H9 (cell line): ENCODE results near the gene MRPL37. TPM values are rescaled to one million over a fixed set of nuclear protein-coding genes. Genes with fewer than 3 reads are reported as not detected.

Source experiments
- DNase-seq: peaks from one replicate; pipeline ENCODE4 v3.0.0-alpha.2; 2017
- H2AFZ ChIP-seq: one replicate; pipeline ENCODE4 v1.6.1; 2013; ENCODE audit warnings: mild to moderate bottlenecking, low read length, control low read depth, moderate library complexity
- H2AK5ac ChIP-seq: 2 replicates; pipeline ENCODE4 v1.6.1; 2013; ENCODE audit warnings: low read length, control low read depth, mixed read lengths; ENCODE audit not compliant: insufficient read length
- H2BK120ac ChIP-seq: one replicate; pipeline ENCODE4 v1.6.1; 2013; ENCODE audit warnings: low read depth, mild to moderate bottlenecking, low read length, control low read depth, inconsistent platforms; ENCODE audit not compliant: poor library complexity, severe bottlenecking
- H2BK12ac ChIP-seq: 2 replicates; pipeline ENCODE4 v1.6.1; 2013; ENCODE audit warnings: low read length, control low read depth, mixed read lengths, low read depth; ENCODE audit not compliant: insufficient read length
- H2BK15ac ChIP-seq: 2 replicates; pipeline ENCODE4 v1.6.1; 2013; ENCODE audit warnings: low read depth, low read length, control low read depth
- H2BK20ac ChIP-seq: one replicate; pipeline ENCODE4 v1.6.1; 2013; ENCODE audit warnings: low read depth, mild to moderate bottlenecking, low read length, control low read depth, inconsistent platforms; ENCODE audit not compliant: poor library complexity, severe bottlenecking
- H2BK5ac ChIP-seq: 2 replicates; pipeline ENCODE4 v1.6.1; 2013; ENCODE audit warnings: low read length, control low read depth, mixed read lengths; ENCODE audit not compliant: insufficient read length
- H3K14ac ChIP-seq: 2 replicates; pipeline ENCODE4 v1.6.1; 2013; ENCODE audit warnings: low read length, control low read depth; ENCODE audit not compliant: insufficient read depth
- H3K18ac ChIP-seq: 2 replicates; pipeline ENCODE4 v1.6.1; 2013; ENCODE audit warnings: low read depth, mild to moderate bottlenecking, mixed read lengths, low read length, control low read depth; ENCODE audit not compliant: insufficient read length
- H3K23ac ChIP-seq: 2 replicates; pipeline ENCODE4 v1.6.1; 2013; ENCODE audit warnings: low read length, control low read depth, mixed read lengths, low read depth; ENCODE audit not compliant: insufficient read length
- H3K23me2 ChIP-seq: 2 replicates; pipeline ENCODE4 v1.6.1; 2013; ENCODE audit warnings: low read depth, mild to moderate bottlenecking, mixed read lengths, low read length, control low read depth; ENCODE audit not compliant: insufficient read length, poor library complexity, severe bottlenecking
- H3K27ac ChIP-seq: 2 replicates; pipeline ENCODE4 v1.5.1; 2013; ENCODE audit warnings: low read length, control low read depth, mixed read lengths, low read depth; ENCODE audit not compliant: insufficient read length
- H3K27me3 ChIP-seq: 2 replicates; pipeline ENCODE4 v1.6.1; 2013; ENCODE audit warnings: low read length, control low read depth, inconsistent platforms; ENCODE audit not compliant: insufficient read depth
- H3K4ac ChIP-seq: 2 replicates; pipeline ENCODE4 v1.6.1; 2013; ENCODE audit warnings: low read depth, mild to moderate bottlenecking, control low read depth, inconsistent platforms, low read length, moderate library complexity
- H3K4me1 ChIP-seq: 2 replicates; pipeline ENCODE4 v1.6.1; 2013; ENCODE audit warnings: low read length, control low read depth, inconsistent platforms; ENCODE audit not compliant: insufficient read depth
- H3K4me2 ChIP-seq: 2 replicates; pipeline ENCODE4 v1.6.1; 2013; ENCODE audit warnings: low read length, control low read depth, mixed read lengths; ENCODE audit not compliant: insufficient read length, insufficient read depth
- H3K56ac ChIP-seq: 2 replicates; pipeline ENCODE4 v1.6.1; 2013; ENCODE audit warnings: low read depth, mild to moderate bottlenecking, mixed read lengths, low read length, control low read depth; ENCODE audit not compliant: insufficient read length
- H3K79me1 ChIP-seq: 2 replicates; pipeline ENCODE4 v1.6.1; 2013; ENCODE audit warnings: low read depth, mild to moderate bottlenecking, moderate library complexity, low read length, control low read depth, inconsistent platforms; ENCODE audit not compliant: insufficient read depth, poor library complexity, severe bottlenecking
- H3K79me2 ChIP-seq: 2 replicates; pipeline ENCODE4 v1.6.1; 2013; ENCODE audit warnings: low read length, control low read depth, inconsistent platforms; ENCODE audit not compliant: insufficient read depth
- H3K9ac ChIP-seq: 2 replicates; pipeline ENCODE4 v1.6.1; 2013; ENCODE audit warnings: low read length, control low read depth, mixed read lengths; ENCODE audit not compliant: insufficient read length; ENCODE audit errors: extremely low read depth
- H3K9me3 ChIP-seq: one replicate; pipeline ENCODE4 v1.6.1; 2013; ENCODE audit warnings: low read depth, low read length, inconsistent platforms; ENCODE audit not compliant: control insufficient read depth
- H3T11ph ChIP-seq: one replicate; pipeline ENCODE4 v1.6.1; 2013; ENCODE audit warnings: mild to moderate bottlenecking, low read length, control low read depth, inconsistent platforms
- H4K20me1 ChIP-seq: one replicate; pipeline ENCODE4 v1.6.1; 2013; ENCODE audit not compliant: control insufficient read depth, insufficient read length, insufficient read depth
- H4K5ac ChIP-seq: 2 replicates; pipeline ENCODE4 v1.6.1; 2013; ENCODE audit warnings: low read depth, mild to moderate bottlenecking, mixed read lengths, low read length, control low read depth; ENCODE audit not compliant: insufficient read length
- H4K8ac ChIP-seq: replicated peaks from 2 replicates; pipeline ENCODE4 v1.6.1; 2013; ENCODE audit warnings: low read length, control low read depth, mixed read lengths, low read depth; ENCODE audit not compliant: insufficient read length
- H4K91ac ChIP-seq: 2 replicates; pipeline ENCODE4 v1.6.1; 2013; ENCODE audit warnings: low read depth, mild to moderate bottlenecking, moderate library complexity, mixed read lengths, low read length, control low read depth; ENCODE audit not compliant: insufficient read length
- H3K27ac Mint-ChIP-seq, 3 experiments: 2 replicates in 2 of 3; 3 replicates in 1 of 3; pipeline ENCODE4 v1.8.0; 2020 to 2021; ENCODE audit warnings: mixed read lengths in 3 of 3, mild to moderate bottlenecking in 1 of 3, moderate library complexity in 1 of 3
- H3K27me3 Mint-ChIP-seq: 2 replicates; pipeline ENCODE4 v1.8.0; 2021; ENCODE audit warnings: low read depth, mild to moderate bottlenecking, moderate library complexity, mixed read lengths
- H3K36me3 Mint-ChIP-seq, 3 experiments: 2 replicates in 2 of 3; 3 replicates in 1 of 3; pipeline ENCODE4 v1.8.0; 2020 to 2021; ENCODE audit warnings: low read depth in 3 of 3, mixed read lengths in 3 of 3; ENCODE audit not compliant: insufficient read depth in 1 of 3
- H3K4me1 Mint-ChIP-seq, 2 experiments: 2 replicates each; pipeline ENCODE4 v1.8.0; 2020; ENCODE audit warnings: mixed read lengths in 2 of 2
- H3K4me3 Mint-ChIP-seq, 2 experiments: 2 replicates in 1 of 2; 3 replicates in 1 of 2; pipeline ENCODE4 v1.8.0; 2020 to 2021; ENCODE audit warnings: mild to moderate bottlenecking in 2 of 2, mixed read lengths in 2 of 2, moderate library complexity in 1 of 2
- H3K9me3 Mint-ChIP-seq, 2 experiments: 2 replicates in 1 of 2; 3 replicates in 1 of 2; pipeline ENCODE4 v1.8.0; 2020; ENCODE audit warnings: mild to moderate bottlenecking in 2 of 2, mixed read lengths in 2 of 2, moderate library complexity in 1 of 2
- WGBS: extraction: QIAGEN DNeasy Blood & Tissue Kit; methylation state at CpG from one replicate; pipeline ENCODE4 v1.1.7; 2013; ENCODE audit warnings: missing lambda C conversion rate, low lambda C conversion rate, mixed read lengths; ENCODE audit not compliant: insufficient read length; ENCODE audit errors: extremely low coverage; 5-methylcytosine and 5-hydroxymethylcytosine counted together
- total RNA-seq: library from RNA; stranded (reverse); gene quantifications from 2 replicates; pipeline ENCODE4 v1.2.1, GENCODE V29; 2021
- TF ChIP-seq, protein P1 (sequence below): fragments of 200-600 bp; sonication (generic); conservative IDR thresholded peaks from 3 replicates; pipeline ENCODE4 v1.8.0; 2021; ENCODE audit warnings: antibody characterized with exemption, mild to moderate bottlenecking

MRPL37 gene
- total RNA-seq, 1 experiment from 2014 or later, result 123 TPM

DNA sequence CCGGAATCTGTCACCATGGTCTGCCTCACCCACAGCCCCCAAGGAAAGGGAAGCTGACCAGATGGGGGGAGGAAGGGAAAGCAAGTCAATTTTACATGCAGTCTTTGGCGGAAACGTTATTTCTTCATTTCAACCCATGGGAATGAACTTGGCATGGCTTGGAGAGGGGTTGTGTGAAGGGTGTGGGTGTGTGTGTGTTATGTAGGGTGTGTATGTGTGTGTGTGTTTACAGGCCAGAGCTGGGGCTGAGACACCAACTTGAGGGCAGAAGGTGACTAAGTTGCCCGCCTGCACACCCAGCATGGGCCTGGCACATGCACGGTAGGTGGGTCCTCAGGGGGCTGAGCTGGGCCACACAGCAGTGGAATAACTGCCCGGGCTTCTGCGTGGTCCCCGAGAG lies 65.2 kb downstream of the MRPL37 start:
- no peaks in the 10 kb centered on the region for H3K27me3 Mint-ChIP-seq
- no peak overlapping the region for H2BK120ac ChIP-seq
- H3K4ac ChIP-seq, result no peak overlapping the region
- no peaks in the 10 kb centered on the region for H3K23me2 ChIP-seq
- H3K36me3 Mint-ChIP-seq, result peaks cover 4 to 8% (median 5%) of the 10 kb centered on the region in 3 experiments; a peak in 5 of 7 replicates
- no peak overlapping the region for H2BK15ac ChIP-seq
- no peaks in the 10 kb centered on the region for H4K20me1 ChIP-seq
- no peaks in the 10 kb centered on the region for H3K79me2 ChIP-seq
- H3K23ac ChIP-seq, result no peak overlapping the region
- H3K79me1 ChIP-seq, result peaks cover 7% of the 10 kb centered on the region
- H3K9ac ChIP-seq, result no peak overlapping the region
- no peaks in the 10 kb centered on the region for H3K4me1 ChIP-seq
- H3K27ac Mint-ChIP-seq, result peak overlapping the region in 2 of 3 experiments; percentile 21 to 43; a peak in 3 of 7 replicates
- H4K5ac ChIP-seq, result no peak overlapping the region
- TF ChIP-seq, protein P1, sequence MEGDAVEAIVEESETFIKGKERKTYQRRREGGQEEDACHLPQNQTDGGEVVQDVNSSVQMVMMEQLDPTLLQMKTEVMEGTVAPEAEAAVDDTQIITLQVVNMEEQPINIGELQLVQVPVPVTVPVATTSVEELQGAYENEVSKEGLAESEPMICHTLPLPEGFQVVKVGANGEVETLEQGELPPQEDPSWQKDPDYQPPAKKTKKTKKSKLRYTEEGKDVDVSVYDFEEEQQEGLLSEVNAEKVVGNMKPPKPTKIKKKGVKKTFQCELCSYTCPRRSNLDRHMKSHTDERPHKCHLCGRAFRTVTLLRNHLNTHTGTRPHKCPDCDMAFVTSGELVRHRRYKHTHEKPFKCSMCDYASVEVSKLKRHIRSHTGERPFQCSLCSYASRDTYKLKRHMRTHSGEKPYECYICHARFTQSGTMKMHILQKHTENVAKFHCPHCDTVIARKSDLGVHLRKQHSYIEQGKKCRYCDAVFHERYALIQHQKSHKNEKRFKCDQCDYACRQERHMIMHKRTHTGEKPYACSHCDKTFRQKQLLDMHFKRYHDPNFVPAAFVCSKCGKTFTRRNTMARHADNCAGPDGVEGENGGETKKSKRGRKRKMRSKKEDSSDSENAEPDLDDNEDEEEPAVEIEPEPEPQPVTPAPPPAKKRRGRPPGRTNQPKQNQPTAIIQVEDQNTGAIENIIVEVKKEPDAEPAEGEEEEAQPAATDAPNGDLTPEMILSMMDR, result no peak
- no peak overlapping the region for H3K4me2 ChIP-seq
- DNase-seq, result no peak
- H3K27ac ChIP-seq, result no peak overlapping the region
- no peak overlapping the region for H3K4me3 Mint-ChIP-seq
- no CpG with 5 or more reads among the region's 8 CpGs for WGBS
- H3K56ac ChIP-seq, result no peak overlapping the region
- H3K18ac ChIP-seq, result no peak overlapping the region
- H2AFZ ChIP-seq, result no peak overlapping the region
- H2BK5ac ChIP-seq, result no peak overlapping the region
- no peaks in the 10 kb centered on the region for H3K9me3 ChIP-seq
- no peak overlapping the region for H3T11ph ChIP-seq
- H3K14ac ChIP-seq, result no peak overlapping the region
- H3K4me1 Mint-ChIP-seq, result peaks cover 3 to 4% of the 10 kb centered on the region in 2 experiments; a peak in 3 of 4 replicates
- no peaks in the 10 kb centered on the region for H3K9me3 Mint-ChIP-seq
- no peaks in the 10 kb centered on the region for H3K27me3 ChIP-seq
- no peak overlapping the region for H4K91ac ChIP-seq
- no peak overlapping the region for H2BK12ac ChIP-seq
- H2AK5ac ChIP-seq, result no peak overlapping the region
- H4K8ac ChIP-seq, result no peak overlapping the region
- no peak overlapping the region for H2BK20ac ChIP-seq
